IPS-20b (cell line): Measurements from ENCODE around the gene VASH2.

ENCODE experiments used
- H3K27ac ChIP-seq: one replicate; pipeline ENCODE4 v1.5.1; 2013; ENCODE audit warnings: low read length
- H3K27me3 ChIP-seq: 2 replicates; pipeline ENCODE4 v1.6.1; 2013; ENCODE audit warnings: mild to moderate bottlenecking, low read length, inconsistent platforms; ENCODE audit not compliant: insufficient read depth
- H3K36me3 ChIP-seq: 2 replicates; pipeline ENCODE4 v1.6.1; 2013; ENCODE audit warnings: low read depth, mild to moderate bottlenecking, inconsistent platforms, low read length, moderate library complexity; ENCODE audit not compliant: insufficient read depth
- H3K4me1 ChIP-seq: 2 replicates; pipeline ENCODE4 v1.6.1; 2013; ENCODE audit warnings: mild to moderate bottlenecking, control low read depth, inconsistent platforms, low read length, moderate library complexity; ENCODE audit not compliant: insufficient read depth
- H3K4me3 ChIP-seq: 2 replicates; pipeline ENCODE4 v1.5.1; 2013; ENCODE audit warnings: mild to moderate bottlenecking, low read length, inconsistent platforms
- H3K9ac ChIP-seq: 2 replicates; pipeline ENCODE4 v1.6.1; 2013; ENCODE audit warnings: low read depth, mild to moderate bottlenecking, inconsistent platforms, low read length, moderate library complexity
- H3K9me3 ChIP-seq: 2 replicates; pipeline ENCODE4 v1.6.1; 2013; ENCODE audit warnings: mild to moderate bottlenecking, low read depth, low read length, inconsistent platforms; ENCODE audit not compliant: insufficient read depth

Gene VASH2

DNA sequence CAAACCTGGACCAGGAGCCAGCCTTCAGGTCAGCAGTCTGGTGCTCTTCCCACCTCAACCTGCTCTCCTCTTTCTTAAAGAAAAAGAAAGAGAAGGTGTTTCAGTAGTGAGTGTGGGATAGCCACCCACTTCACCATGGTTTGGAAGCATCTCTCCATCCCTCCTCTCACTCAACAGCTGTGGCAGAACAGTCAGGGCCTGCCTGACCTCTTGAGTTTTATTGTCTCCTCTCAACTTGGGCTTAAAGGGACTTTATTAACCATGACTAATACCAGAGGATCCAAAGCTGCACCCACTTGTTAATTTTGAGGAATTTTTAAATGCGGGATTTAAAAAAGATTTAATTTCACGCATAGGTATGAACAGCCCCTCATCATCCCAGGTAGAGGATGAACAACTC is 570 bp upstream of the VASH2 start:
- peak overlapping the region; percentile 88; the same call in 1 of the 2 replicates for H3K9ac ChIP-seq

DNA sequence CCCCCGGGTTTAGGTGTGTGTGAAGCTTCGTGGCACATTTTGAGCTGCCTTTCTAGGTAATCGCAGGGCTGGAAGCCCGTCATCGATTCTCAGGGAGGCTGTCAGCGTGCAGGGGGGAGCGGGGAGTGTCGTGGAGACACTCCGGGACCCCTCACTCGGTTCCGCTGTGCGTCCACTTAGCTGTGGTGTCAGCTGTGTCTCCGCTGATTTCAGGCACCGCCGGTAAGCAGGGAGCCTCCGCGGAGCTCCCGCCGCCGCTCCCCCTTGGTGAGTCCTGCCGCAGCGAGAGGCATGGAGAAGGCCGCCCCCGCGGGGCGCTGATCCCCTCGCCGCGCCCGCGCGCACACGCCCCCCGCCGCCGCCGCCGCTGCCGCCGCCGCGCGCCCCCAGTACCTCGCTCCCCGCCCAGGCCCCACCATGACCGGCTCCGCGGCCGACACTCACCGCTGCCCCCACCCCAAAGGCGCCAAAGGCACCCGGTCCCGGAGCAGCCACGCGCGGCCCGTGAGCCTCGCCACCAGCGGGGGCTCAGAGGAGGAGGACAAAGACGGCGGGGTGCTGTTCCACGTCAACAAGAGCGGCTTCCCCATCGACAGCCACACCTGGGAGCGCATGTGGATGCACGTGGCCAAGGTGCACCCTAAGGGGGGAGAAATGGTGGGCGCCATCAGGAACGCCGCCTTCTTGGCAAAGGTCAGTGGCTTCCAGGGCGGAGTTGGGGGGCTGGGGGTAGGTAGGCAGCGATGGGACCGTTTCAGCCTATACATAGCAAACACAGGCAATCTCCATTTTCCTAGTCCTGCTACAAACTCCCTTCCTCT is 995 bp downstream of the VASH2 start:
- H3K36me3 ChIP-seq, result peaks cover 47% of the 10 kb centered on the region
- H3K27ac ChIP-seq, result no peak overlapping the region
- no peaks in the 10 kb centered on the region; the same call in 1 of the 2 replicates for H3K9me3 ChIP-seq
- H3K9ac ChIP-seq, result peak overlapping the region; percentile 88; the same call in 1 of the 2 replicates
- peaks cover 15% of the 10 kb centered on the region; the same call in 1 of the 2 replicates for H3K4me1 ChIP-seq
- H3K27me3 ChIP-seq, result peaks cover 16% of the 10 kb centered on the region
- H3K4me3 ChIP-seq, result peak overlapping the region; percentile 97

More for the DNA sequence above, 570 bp upstream of the VASH2 start:
- H3K27ac ChIP-seq, result no peak overlapping the region
- H3K36me3 ChIP-seq, result peaks cover 31% of the 10 kb centered on the region
- H3K4me3 ChIP-seq, result peak overlapping the region; percentile 97
- peaks cover 16% of the 10 kb centered on the region for H3K27me3 ChIP-seq
- H3K4me1 ChIP-seq, result peaks cover 15% of the 10 kb centered on the region; the same call in 1 of the 2 replicates
- no peaks in the 10 kb centered on the region; the same call in 1 of the 2 replicates for H3K9me3 ChIP-seq

DNA sequence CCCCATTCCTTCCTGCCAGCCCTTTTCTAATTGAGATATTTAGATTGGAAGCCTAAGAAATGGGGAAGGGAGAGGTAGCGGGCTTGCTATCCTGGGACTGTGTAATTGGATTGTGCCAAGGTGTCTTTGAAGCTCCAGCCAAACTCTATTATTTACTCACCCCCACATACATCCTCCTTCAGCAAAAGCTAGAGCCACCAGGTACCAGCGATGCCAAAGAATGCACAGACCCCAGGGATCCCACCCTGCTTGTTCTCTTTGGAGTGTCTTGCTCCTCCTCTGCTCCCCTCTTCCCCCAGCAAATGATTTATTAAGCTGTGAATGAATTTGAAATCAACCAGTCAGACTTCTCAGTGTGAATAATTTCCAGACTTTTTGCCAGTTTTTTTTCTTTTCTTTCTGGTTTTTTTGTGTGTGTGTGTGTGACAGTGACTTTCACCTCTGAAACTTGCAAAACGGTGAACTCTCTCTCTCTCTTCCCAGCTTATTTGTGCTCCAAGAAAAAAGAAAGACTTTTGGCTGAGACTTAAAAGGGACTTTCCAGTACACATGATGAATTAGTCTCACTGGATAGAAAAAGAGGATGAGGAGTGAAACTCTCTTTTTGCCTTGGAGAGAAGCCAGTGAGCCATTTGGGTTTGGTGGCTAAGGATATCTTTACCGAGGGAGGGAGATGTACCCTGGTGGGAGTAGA is 1.8 kb downstream of the VASH2 start:
- peaks cover 15% of the 10 kb centered on the region; the same call in 1 of the 2 replicates for H3K4me1 ChIP-seq
- peak overlapping the region; percentile 97 for H3K4me3 ChIP-seq
- H3K27ac ChIP-seq, result no peak overlapping the region
- H3K9ac ChIP-seq, result peak overlapping the region; percentile 74; the same call in 1 of the 2 replicates
- H3K9me3 ChIP-seq, result no peaks in the 10 kb centered on the region; the same call in 1 of the 2 replicates
- H3K36me3 ChIP-seq, result peaks cover 54% of the 10 kb centered on the region
- H3K27me3 ChIP-seq, result peaks cover 16% of the 10 kb centered on the region

DNA sequence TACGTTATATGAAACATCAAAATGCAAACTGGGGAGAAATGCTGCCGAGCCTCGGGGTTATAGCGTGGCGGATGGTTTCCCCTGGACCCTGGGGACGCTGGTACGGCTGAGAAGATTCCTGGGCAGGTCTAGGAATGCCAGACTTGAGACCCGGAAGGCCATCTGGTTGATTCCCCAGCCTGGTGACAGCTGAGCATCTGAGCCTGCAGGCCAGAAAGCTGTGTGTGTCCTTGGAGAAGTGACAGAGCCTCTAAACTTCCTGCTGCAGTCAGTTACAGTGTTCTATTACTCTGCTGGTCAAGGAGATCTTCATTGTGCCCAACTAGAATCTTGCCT is 2.3 kb downstream of the VASH2 start:
- Histone ChIP-seq H3K4me1 (peaks cover 15% of the 10 kb centered on the region; the same call in 1 of the 2 replicates), H3K9me3 (no peaks in the 10 kb centered on the region; the same call in 1 of the 2 replicates), H3K36me3 (peaks cover 60% of the 10 kb centered on the region), H3K27me3 (peaks cover 16% of the 10 kb centered on the region), H3K27ac (no peak overlapping the region), H3K9ac (peak overlapping the region; percentile 74; the same call in 1 of the 2 replicates), H3K4me3 (peak overlapping the region; percentile 97)

DNA sequence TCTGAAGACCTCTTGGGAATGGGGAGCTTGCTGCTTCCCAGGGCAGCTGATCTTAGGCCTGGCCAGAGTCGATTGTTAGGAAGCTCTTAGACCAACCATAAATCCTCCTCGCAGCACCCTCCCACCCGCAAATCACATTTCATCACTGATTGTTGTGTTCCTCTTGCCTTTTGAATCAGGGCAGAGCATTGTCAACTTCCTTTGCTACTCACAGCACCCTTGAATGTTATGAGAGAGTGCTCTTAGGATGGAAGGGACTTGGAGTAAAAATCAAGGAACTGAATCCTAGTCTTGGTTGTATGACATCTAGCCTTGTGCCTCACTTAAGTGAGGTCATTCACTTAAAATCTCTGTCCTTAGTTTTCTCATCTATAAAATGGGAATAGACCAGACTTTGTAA is 3.0 kb downstream of the VASH2 start:
- Histone ChIP-seq H3K27me3 (peaks cover 16% of the 10 kb centered on the region), H3K9ac (no peak overlapping the region), H3K4me3 (peak overlapping the region; percentile 97), H3K9me3 (no peaks in the 10 kb centered on the region), H3K27ac (no peak overlapping the region), H3K36me3 (peaks cover 67% of the 10 kb centered on the region), H3K4me1 (peaks cover 15% of the 10 kb centered on the region; the same call in 1 of the 2 replicates)

DNA sequence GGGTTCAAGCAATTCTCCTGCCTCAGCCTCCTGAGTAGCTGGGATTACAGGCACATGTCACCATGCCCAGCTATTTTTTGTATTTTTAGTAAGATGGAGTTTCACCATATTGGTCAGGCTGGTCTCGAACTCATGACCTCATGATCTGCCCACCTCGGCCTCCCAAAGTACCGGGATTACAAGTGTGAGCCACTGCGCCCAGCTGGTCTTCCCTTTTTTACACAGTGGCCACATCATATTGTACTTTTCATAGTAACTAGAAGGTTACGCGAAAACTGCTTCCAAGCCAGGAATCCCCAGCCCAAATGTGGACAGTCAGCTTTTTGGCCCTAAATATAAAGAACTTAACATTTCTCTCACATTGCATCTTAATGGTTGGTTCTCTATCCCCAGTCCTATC is 4.2 kb downstream of the VASH2 start:
- H3K9me3 ChIP-seq, result no peaks in the 10 kb centered on the region
- H3K4me3 ChIP-seq, result no peak overlapping the region
- H3K36me3 ChIP-seq, result peaks cover 79% of the 10 kb centered on the region
- no peak overlapping the region for H3K27ac ChIP-seq
- no peak overlapping the region for H3K9ac ChIP-seq
- H3K27me3 ChIP-seq, result peaks cover 6% of the 10 kb centered on the region
- peaks cover 15% of the 10 kb centered on the region; the same call in 1 of the 2 replicates for H3K4me1 ChIP-seq

DNA sequence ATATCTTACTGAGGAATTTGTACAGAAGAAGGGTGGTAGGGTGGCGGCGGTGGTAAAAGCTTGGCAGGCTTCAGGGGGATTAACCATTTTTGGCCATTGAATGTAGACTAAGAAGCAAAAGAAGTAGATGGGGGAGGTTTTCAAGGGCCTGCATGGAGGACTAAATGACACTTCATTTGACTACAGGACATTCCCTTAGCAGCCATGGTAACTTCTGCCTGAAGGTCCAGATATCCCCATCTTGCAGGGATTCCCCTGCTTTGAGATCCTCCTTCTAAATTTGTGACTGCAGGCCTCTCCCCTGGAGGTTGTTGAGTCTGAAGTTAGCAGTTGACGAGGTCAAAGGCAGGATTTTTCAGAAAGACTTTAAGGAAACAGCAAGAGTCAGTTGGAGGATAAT is 4.8 kb downstream of the VASH2 start:
- Histone ChIP-seq H3K36me3 (peaks cover 84% of the 10 kb centered on the region), H3K9me3 (no peaks in the 10 kb centered on the region), H3K9ac (no peak overlapping the region), H3K4me3 (no peak overlapping the region), H3K27ac (no peak overlapping the region), H3K4me1 (peaks cover 12% of the 10 kb centered on the region; the same call in 1 of the 2 replicates), H3K27me3 (no peaks in the 10 kb centered on the region)

DNA sequence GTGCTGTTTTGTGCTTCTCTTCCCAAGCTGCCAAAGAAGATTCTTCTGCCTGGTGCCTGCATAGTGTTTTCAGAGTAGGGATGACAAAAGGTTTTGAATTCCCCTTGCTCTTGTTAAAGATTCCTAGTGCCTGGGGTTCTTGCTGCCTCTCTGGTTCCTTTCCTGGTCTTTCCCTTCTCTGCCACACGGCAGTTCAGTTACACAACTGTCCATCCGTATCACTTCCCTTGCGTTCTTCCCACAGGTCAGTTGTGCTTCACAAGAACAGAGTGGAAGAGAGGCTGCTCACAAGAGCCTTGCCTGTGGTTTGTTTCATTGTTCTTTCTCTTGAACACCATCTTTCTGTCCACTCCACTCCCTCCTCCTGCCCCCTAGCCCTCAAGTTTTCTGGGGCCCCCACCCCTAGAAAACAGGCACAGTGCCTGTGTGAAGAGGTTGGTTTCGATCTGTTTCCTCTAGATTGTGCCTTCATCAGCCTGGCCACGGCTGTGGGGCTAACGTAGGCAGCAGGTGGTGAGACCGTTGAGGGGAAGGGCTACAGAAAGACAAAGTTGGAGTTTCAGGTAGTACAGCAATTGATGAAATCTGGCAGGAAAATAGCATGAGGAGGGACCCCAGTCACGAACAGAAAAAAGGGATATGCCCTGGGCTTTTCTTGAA is 5.8 kb downstream of the VASH2 start:
- H3K4me3 ChIP-seq, result no peak overlapping the region
- no peaks in the 10 kb centered on the region for H3K27me3 ChIP-seq
- peaks cover 12% of the 10 kb centered on the region; the same call in 1 of the 2 replicates for H3K4me1 ChIP-seq
- H3K27ac ChIP-seq, result no peak overlapping the region
- H3K36me3 ChIP-seq, result peaks cover 94% of the 10 kb centered on the region
- H3K9ac ChIP-seq, result no peak overlapping the region
- H3K9me3 ChIP-seq, result no peaks in the 10 kb centered on the region

DNA sequence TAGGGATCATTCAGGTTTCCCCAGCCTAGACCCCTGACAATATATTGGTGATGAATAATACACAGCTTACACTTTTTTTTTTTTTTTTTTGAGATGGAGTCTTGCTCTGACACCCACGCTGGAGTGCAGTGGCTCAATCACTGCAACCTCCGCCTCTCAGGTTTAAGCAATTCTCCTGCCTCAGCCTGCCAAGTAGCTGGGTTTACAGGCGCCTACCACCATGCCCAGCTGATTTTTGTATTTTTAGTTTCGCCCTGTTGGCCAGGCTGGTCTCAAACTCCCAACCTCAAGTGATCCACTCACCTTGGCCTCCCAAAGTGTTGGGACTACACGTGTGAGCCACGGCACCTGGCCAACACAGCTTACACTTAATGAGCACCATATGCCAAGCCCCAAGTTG is 7.2 kb downstream of the VASH2 start:
- Histone ChIP-seq H3K27ac (no peak overlapping the region), H3K9me3 (no peaks in the 10 kb centered on the region), H3K27me3 (no peaks in the 10 kb centered on the region), H3K4me1 (peaks cover 4% of the 10 kb centered on the region; the same call in 1 of the 2 replicates), H3K9ac (no peak overlapping the region), H3K4me3 (no peak overlapping the region), H3K36me3 (peaks cover 100% of the 10 kb centered on the region)

DNA sequence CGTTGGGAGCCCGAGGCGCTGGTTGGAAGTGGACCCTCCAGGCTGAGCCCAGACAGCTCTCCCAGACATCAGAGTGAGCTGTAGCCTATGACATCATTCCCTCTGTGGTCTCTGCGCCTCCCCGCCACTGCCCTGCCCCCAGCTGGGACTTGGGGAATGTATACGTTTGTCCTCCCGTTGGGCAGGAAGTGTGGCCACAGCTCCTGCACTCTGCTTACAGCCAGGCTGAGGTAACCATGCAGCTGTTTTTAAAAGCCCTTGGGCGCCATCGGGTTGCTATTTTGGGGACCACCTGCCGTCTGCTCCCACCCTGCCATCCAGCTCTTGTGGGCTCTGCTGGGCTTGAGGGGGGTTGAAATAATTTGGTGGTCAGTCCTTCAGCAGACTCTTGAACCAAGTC is 7.8 kb downstream of the VASH2 start:
- Histone ChIP-seq H3K9me3 (no peaks in the 10 kb centered on the region), H3K27ac (no peak overlapping the region), H3K4me3 (no peak overlapping the region), H3K36me3 (peaks cover 100% of the 10 kb centered on the region), H3K9ac (no peak overlapping the region), H3K4me1 (no peaks in the 10 kb centered on the region; the same call in 1 of the 2 replicates), H3K27me3 (no peaks in the 10 kb centered on the region)
